Neural progenitor cell (in vitro differentiated cells): ENCODE data around the gene TSPAN14. TPM values are rescaled to one million over a fixed set of nuclear protein-coding genes. Genes with fewer than 3 reads are reported as not detected.

Source experiments
- DNase-seq: peaks from one replicate; pipeline ENCODE4 v3.0.0-alpha.2; 2016; ENCODE audit warnings: low spot score
- H2AFZ ChIP-seq: fragments of 200-600 bp; sonication (generic); replicated peaks from 2 replicates; pipeline ENCODE4 v1.6.1; 2016; ENCODE audit warnings: antibody characterized with exemption
- H3F3A ChIP-seq: fragments of 200-600 bp; sonication (generic); 2 replicates; pipeline ENCODE4 v1.6.1; 2016; ENCODE audit warnings: antibody characterized with exemption, low read depth
- H3K27ac ChIP-seq: fragments of 200-600 bp; sonication (generic); 2 replicates; pipeline ENCODE4 v1.5.1; 2016; ENCODE audit warnings: mild to moderate bottlenecking
- H3K27me3 ChIP-seq: fragments of 200-600 bp; sonication (generic); 2 replicates; pipeline ENCODE4 v1.6.1; 2016; ENCODE audit warnings: mild to moderate bottlenecking, moderate library complexity
- H3K36me3 ChIP-seq: fragments of 200-600 bp; sonication (generic); 2 replicates; pipeline ENCODE4 v1.5.1; 2016
- H3K4me1 ChIP-seq: fragments of 200-600 bp; sonication (generic); 2 replicates; pipeline ENCODE4 v1.6.1; 2016; ENCODE audit warnings: mixed run types
- H3K4me2 ChIP-seq: fragments of 200-600 bp; sonication (generic); 2 replicates; pipeline ENCODE4 v1.6.1; 2016
- H3K4me3 ChIP-seq: fragments of 200-600 bp; sonication (generic); 2 replicates; pipeline ENCODE4 v1.5.1; 2016
- H3K79me2 ChIP-seq: fragments of 200-600 bp; sonication (generic); 2 replicates; pipeline ENCODE4 v1.6.1; 2016; ENCODE audit warnings: low read depth
- H3K9ac ChIP-seq: fragments of 200-600 bp; sonication (generic); 2 replicates; pipeline ENCODE4 v1.6.1; 2016
- H3K9me3 ChIP-seq: fragments of 200-600 bp; sonication (generic); 2 replicates; pipeline ENCODE4 v1.5.1; 2016; ENCODE audit warnings: low read depth
- H4K20me1 ChIP-seq: fragments of 200-600 bp; sonication (generic); 2 replicates; pipeline ENCODE4 v1.6.1; 2016; ENCODE audit warnings: low read depth
- H3K27ac Mint-ChIP-seq: 3 replicates; pipeline ENCODE4 v1.8.0; 2021; ENCODE audit warnings: mixed read lengths
- H3K27me3 Mint-ChIP-seq: 2 replicates; pipeline ENCODE4 v1.8.0; 2022; ENCODE audit warnings: low read depth, mild to moderate bottlenecking, inconsistent platforms, moderate library complexity, mixed read lengths; ENCODE audit not compliant: insufficient read depth
- H3K36me3 Mint-ChIP-seq: 3 replicates; pipeline ENCODE4 v1.8.0; 2021; ENCODE audit warnings: mixed read lengths
- H3K4me1 Mint-ChIP-seq: 3 replicates; pipeline ENCODE4 v1.8.0; 2021; ENCODE audit warnings: mixed read lengths
- H3K4me3 Mint-ChIP-seq: 3 replicates; pipeline ENCODE4 v1.8.0; 2021; ENCODE audit warnings: mild to moderate bottlenecking, moderate library complexity, mixed read lengths
- H3K9me3 Mint-ChIP-seq: 3 replicates; pipeline ENCODE4 v1.8.0; 2020; ENCODE audit warnings: mixed read lengths
- CTCF ChIP-seq: fragments of 200-600 bp; sonication (generic); IDR thresholded peaks from 2 replicates; pipeline ENCODE4 v1.5.1; 2017; ENCODE audit warnings: antibody characterized with exemption, mild to moderate bottlenecking
- EZH2 ChIP-seq: fragments of 200-600 bp; sonication (generic); IDR thresholded peaks from 2 replicates; pipeline ENCODE4 v1.6.1; 2017; ENCODE audit warnings: antibody characterized with exemption, mild to moderate bottlenecking, moderate library complexity
- EZH2phosphoT487 ChIP-seq: fragments of 200-600 bp; sonication (generic); IDR thresholded peaks from 2 replicates; pipeline ENCODE4 v1.6.1; 2017; ENCODE audit warnings: antibody characterized with exemption
- total RNA-seq: library from RNA; depleted of rRNA; stranded (reverse); fragments of >200 nt; gene quantifications from 2 replicates; pipeline ENCODE4 v1.2.3, GENCODE V29; 2015; ENCODE audit warnings: low replicate concordance

The TSPAN14 gene
- 32.7 and 68.9 TPM in 2 replicates for total RNA-seq

GRCh38 chr10:80453842-80454512, at the start of gene TSPAN14:
TSPAN14 (plus strand) TSS chr10:80454310; CDS start chr10:80489234, 34,924 bp downstream.
- Histone ChIP-seq H3K27ac (peak within 1 kb of the TSS; percentile 88), H3K4me1 (peaks cover 33% of the 10 kb centered on the region), H3K36me3 (no peaks in the 10 kb centered on the region), H4K20me1 (peaks cover 44% of the 10 kb centered on the region), H3K9me3 (no peaks in the 10 kb centered on the region), H3K4me2 (peak within 1 kb of the TSS; percentile 100), H3F3A (peaks cover 29% of the 10 kb centered on the region), H3K79me2 (peaks cover 46% of the 10 kb centered on the region), H3K4me3 (peak within 1 kb of the TSS; percentile 98), H3K27me3 (no peaks in the 10 kb centered on the region), H2AFZ (peak within 1 kb of the TSS; percentile 82), H3K9ac (peak within 1 kb of the TSS; percentile 80)
- Mint-ChIP-seq H3K36me3 (no peaks in the 10 kb centered on the region), H3K4me1 (peaks cover 38% of the 10 kb centered on the region), H3K27me3 (peaks cover 12% of the 10 kb centered on the region), H3K4me3 (peak within 1 kb of the TSS; percentile 99), H3K9me3 (no peaks in the 10 kb centered on the region), H3K27ac (peak within 1 kb of the TSS; percentile 99)
- no peak for TF ChIP-seq EZH2phosphoT487
- TF ChIP-seq EZH2: no peak
- no peak for TF ChIP-seq CTCF
- peak; percentile 94 for DNase-seq

GRCh38 chr10:80405035-80405434, 49.1 kb upstream of the TSPAN14 start:
- Mint-ChIP-seq H3K4me3 (no peak overlapping the region), H3K27ac (no peak overlapping the region), H3K9me3 (no peaks in the 10 kb centered on the region), H3K4me1 (peaks cover 30% of the 10 kb centered on the region), H3K36me3 (no peaks in the 10 kb centered on the region), H3K27me3 (peaks cover 6% of the 10 kb centered on the region)
- TF ChIP-seq EZH2phosphoT487 (no peak), CTCF (no peak)
- Histone ChIP-seq H3K27ac (no peak overlapping the region), H3K27me3 (peaks cover 12% of the 10 kb centered on the region), H3K4me2 (no peak overlapping the region), H3K4me1 (peaks cover 26% of the 10 kb centered on the region), H4K20me1 (peaks cover 11% of the 10 kb centered on the region), H3K36me3 (no peaks in the 10 kb centered on the region), H3K9ac (no peak overlapping the region), H3F3A (peaks cover 7% of the 10 kb centered on the region), H3K9me3 (no peaks in the 10 kb centered on the region), H3K79me2 (peaks cover 16% of the 10 kb centered on the region), H2AFZ (no peak overlapping the region), H3K4me3 (no peak overlapping the region)
- no peak for DNase-seq

GRCh38 chr10:80405626-80406025, 48.5 kb upstream of the TSPAN14 start:
- H3K9me3 ChIP-seq: no peaks in the 10 kb centered on the region
- no peak overlapping the region for H2AFZ ChIP-seq
- Mint-ChIP-seq H3K9me3 (no peaks in the 10 kb centered on the region), H3K4me3 (no peak overlapping the region), H3K27ac (no peak overlapping the region), H3K36me3 (no peaks in the 10 kb centered on the region), H3K4me1 (peaks cover 36% of the 10 kb centered on the region), H3K27me3 (peaks cover 6% of the 10 kb centered on the region)
- H3K79me2 ChIP-seq: peaks cover 22% of the 10 kb centered on the region
- peaks cover 17% of the 10 kb centered on the region for H4K20me1 ChIP-seq
- peak; percentile 58 for DNase-seq
- TF ChIP-seq EZH2 (no peak), EZH2phosphoT487 (no peak), CTCF (no peak)
- H3K27ac ChIP-seq: no peak overlapping the region
- H3K4me2 ChIP-seq: no peak overlapping the region
- H3K36me3 ChIP-seq: no peaks in the 10 kb centered on the region
- peaks cover 32% of the 10 kb centered on the region for H3K4me1 ChIP-seq
- no peak overlapping the region for H3K4me3 ChIP-seq
- H3K9ac ChIP-seq: no peak overlapping the region
- H3K27me3 ChIP-seq: peaks cover 12% of the 10 kb centered on the region
- H3F3A ChIP-seq: peaks cover 7% of the 10 kb centered on the region
